Measurements from ENCODE around the gene MMP25.

GRCh38 chr16:3096362-3096761, 50.0 kb downstream of the MMP25 start:
- no peak for TF ChIP-seq CTCF (IDR thresholded peaks at IDR 0.05; ENCODE audit: insufficient read depth, low read depth, low read length)
- no peak for TF ChIP-seq EZH2 (IDR thresholded peaks at IDR 0.05; ENCODE audit: insufficient read depth, low read length)
